Activated B cell treated with CpG ODN at 0.5 μM for 24 hours (primary cell): ENCODE measurements around the gene SLC35F4. TPM values are rescaled to one million over a fixed set of nuclear protein-coding genes. Genes with fewer than 3 reads are reported as not detected.
"Not testable (repeated sequence)": the region's sequence is repeated elsewhere in the genome, so short reads cannot be mapped to it uniquely, and the experiment has no call there.

ENCODE experiments used
- ATAC-seq: fragments of 200-7000 bp; cut with Tn5 transposase; one replicate; pipeline ENCODE4 v1.10.0; 2021; ENCODE audit warnings: low read depth, mild to moderate bottlenecking, moderate library complexity
- CTCF ChIA-PET: fragments of 350-600 bp; sonication (Branson Sonifier 250); formaldehyde crosslinking; loops from one replicate; lab custom pipeline; 2021; ENCODE audit warnings: antibody characterized with exemption; lab: Charles Lee
- POLR2A ChIA-PET: fragments of 350-600 bp; sonication (Branson Sonifier 250); formaldehyde crosslinking; loops from one replicate; lab custom pipeline; 2021; ENCODE audit warnings: antibody characterized with exemption; lab: Charles Lee
- DNase-seq: peaks from one replicate; pipeline ENCODE4 v3.0.0; 2022
- H3K27ac Mint-ChIP-seq: one replicate; pipeline ENCODE4 v1.8.0; 2020; ENCODE audit warnings: mixed read lengths
- H3K27me3 Mint-ChIP-seq: one replicate; pipeline ENCODE4 v1.8.0; 2021; ENCODE audit warnings: mixed read lengths
- H3K36me3 Mint-ChIP-seq: one replicate; pipeline ENCODE4 v1.8.0; 2021; ENCODE audit warnings: low read depth, mixed read lengths
- H3K4me1 Mint-ChIP-seq: one replicate; pipeline ENCODE4 v1.8.0; 2021; ENCODE audit warnings: mixed read lengths
- H3K4me3 Mint-ChIP-seq: one replicate; pipeline ENCODE4 v1.8.0; 2020; ENCODE audit warnings: mild to moderate bottlenecking, mixed read lengths
- H3K9me3 Mint-ChIP-seq: one replicate; pipeline ENCODE4 v1.8.0; 2020; ENCODE audit warnings: mixed read lengths
- CTCF ChIP-seq: fragments of 200-600 bp; IDR thresholded peaks from one replicate; pipeline ENCODE4 v1.8.0; 2022; ENCODE audit warnings: antibody characterized with exemption, mild to moderate bottlenecking
- intact Hi-C: fragments of 100-400 bp; cut with micrococcal nuclease; formaldehyde crosslinking; loops from one replicate; pipeline ENCODE4 v1.15.1; 2024
- total RNA-seq: library from RNA; stranded (reverse); gene quantifications from 2 replicates; pipeline ENCODE4 v1.2.3, GENCODE V29; 2022

Gene SLC35F4
- total RNA-seq, 1 donor from 2014 or later, result not detected

GRCh38 chr14:57725399-57726077 is 140.4 kb downstream of the SLC35F4 start:
- ChIA-PET CTCF (no interaction called here), POLR2A (no interaction called here)
- DNase-seq (no peak), ATAC-seq (no peak)
- H3K36me3 Mint-ChIP-seq, result no peaks in the 10 kb centered on the region
- TF ChIP-seq CTCF, result no peak
- H3K4me3 Mint-ChIP-seq, result no peak overlapping the region
- intact Hi-C loops, result no loop called here
- no peaks in the 10 kb centered on the region for H3K27me3 Mint-ChIP-seq
- peaks cover 11% of the 10 kb centered on the region for H3K9me3 Mint-ChIP-seq
- H3K4me1 Mint-ChIP-seq, result no peaks in the 10 kb centered on the region
- no peak overlapping the region for H3K27ac Mint-ChIP-seq

GRCh38 chr14:57722141-57722540 is 143.8 kb downstream of the SLC35F4 start:
- H3K4me3 Mint-ChIP-seq, CTCF ChIA-PET, POLR2A ChIA-PET, H3K27me3 Mint-ChIP-seq, ATAC-seq, H3K4me1 Mint-ChIP-seq, intact Hi-C loops, H3K27ac Mint-ChIP-seq, DNase-seq, H3K36me3 Mint-ChIP-seq: not testable (repeated sequence)
- peaks cover 12% of the 10 kb centered on the region for H3K9me3 Mint-ChIP-seq

GRCh38 chr14:57714487-57714931 is 151.4 kb downstream of the SLC35F4 start:
- TF ChIP-seq CTCF, result no peak
- H3K27me3 Mint-ChIP-seq, result no peaks in the 10 kb centered on the region
- ATAC-seq, result no peak
- H3K27ac Mint-ChIP-seq, result no peak overlapping the region
- ChIA-PET CTCF (no interaction called here), POLR2A (no interaction called here)
- no peaks in the 10 kb centered on the region for H3K4me1 Mint-ChIP-seq
- peaks cover 3% of the 10 kb centered on the region for H3K9me3 Mint-ChIP-seq
- no peak overlapping the region for H3K4me3 Mint-ChIP-seq
- no peak for DNase-seq
- no peaks in the 10 kb centered on the region for H3K36me3 Mint-ChIP-seq
- intact Hi-C loops, result no loop called here

- intact Hi-C loops, result no loop called here
- DNase-seq (no peak), ATAC-seq (no peak)
- TF ChIP-seq CTCF, result no peak
- Mint-ChIP-seq H3K4me3 (no peak overlapping the region), H3K27me3 (no peaks in the 10 kb centered on the region), H3K36me3 (no peaks in the 10 kb centered on the region), H3K27ac (no peak overlapping the region), H3K9me3 (peaks cover 3% of the 10 kb centered on the region), H3K4me1 (no peaks in the 10 kb centered on the region)
- ChIA-PET CTCF (no interaction called here), POLR2A (no interaction called here)
Observed at GRCh38 chr14:57712698-57713097, 153.2 kb downstream of the SLC35F4 start.

- no peak for TF ChIP-seq CTCF
- Mint-ChIP-seq H3K36me3 (no peaks in the 10 kb centered on the region), H3K27ac (no peak overlapping the region), H3K4me3 (no peak overlapping the region), H3K9me3 (peaks cover 3% of the 10 kb centered on the region), H3K27me3 (no peaks in the 10 kb centered on the region), H3K4me1 (no peaks in the 10 kb centered on the region)
- CTCF ChIA-PET, result no interaction called here
- DNase-seq (no peak), ATAC-seq (no peak)
- intact Hi-C loops, result no loop called here
- POLR2A ChIA-PET, result no interaction called here
Observed at GRCh38 chr14:57712102-57712501, 153.8 kb downstream of the SLC35F4 start.

- no peak overlapping the region for H3K27ac Mint-ChIP-seq
- DNase-seq, result no peak
- no peaks in the 10 kb centered on the region for H3K36me3 Mint-ChIP-seq
- H3K27me3 Mint-ChIP-seq, result no peaks in the 10 kb centered on the region
- no peaks in the 10 kb centered on the region for H3K4me1 Mint-ChIP-seq
- H3K9me3 Mint-ChIP-seq, result peaks cover 3% of the 10 kb centered on the region
- no peak overlapping the region for H3K4me3 Mint-ChIP-seq
- POLR2A ChIA-PET, result no interaction called here
- TF ChIP-seq CTCF, result no peak
- CTCF ChIA-PET, result no interaction called here
- intact Hi-C loops, result no loop called here
- ATAC-seq, result no peak
Observed at GRCh38 chr14:57709909-57710308, 156.0 kb downstream of the SLC35F4 start.

- CTCF ChIA-PET, H3K27ac Mint-ChIP-seq, H3K9me3 Mint-ChIP-seq, intact Hi-C loops, H3K4me3 Mint-ChIP-seq, H3K27me3 Mint-ChIP-seq, H3K4me1 Mint-ChIP-seq, ATAC-seq, DNase-seq, POLR2A ChIA-PET, H3K36me3 Mint-ChIP-seq: not testable (repeated sequence)
Observed at GRCh38 chr14:57709086-57709485, 156.8 kb downstream of the SLC35F4 start.
